Activated T-cell treated with anti-CD3 and anti-CD28 coated beads for 48 hours (primary cell): ENCODE measurements around the gene GRID2.

ENCODE experiments used
- DNase-seq: peaks from one replicate; pipeline ENCODE4 v3.0.0-alpha.2; 2020; ENCODE audit warnings: low read depth

The GRID2 gene

GRCh38 chr4:93809773-93810172 is 1506.0 kb downstream of the GRID2 start:
- no peak for DNase-seq

GRCh38 chr4:93810340-93810992 is 1506.7 kb downstream of the GRID2 start:
- no peak for DNase-seq

- DNase-seq, result no peak
These were observed 1509.3 kb downstream of the GRID2 start for GRCh38 chr4:93813092-93813491.

- no peak for DNase-seq
These were observed 1510.4 kb downstream of the GRID2 start for GRCh38 chr4:93814141-93814540.

GRCh38 chr4:93814722-93815121 is 1511.0 kb downstream of the GRID2 start:
- DNase-seq, result no peak
